K562 (cell line): ENCODE results near the gene BPNT1. TPM values are rescaled to one million over a fixed set of nuclear protein-coding genes. Genes with fewer than 3 reads are reported as not detected.

Experiments
- ARNT ChIP-seq, 2 experiments: fragments of 450-650 bp; IDR thresholded peaks; 2 replicates each; pipeline ENCODE4 v1.6.1; 2016; ENCODE audit warnings: mild to moderate bottlenecking in 1 of 2
- ETV1 ChIP-seq: fragments of 450-650 bp; conservative IDR thresholded peaks from 2 replicates; pipeline ENCODE4 v1.6.1; 2016; ENCODE audit warnings: missing genetic modification characterization, control low read depth, low read depth, missing compliant biosample characterization
- FIP1L1 ChIP-seq: fragments of 200-400 bp; formaldehyde crosslinking; IDR thresholded peaks from 2 replicates; pipeline ENCODE4 v1.6.1; 2018; ENCODE audit warnings: mild to moderate bottlenecking, low read depth, low read length; ENCODE audit not compliant: poor library complexity, severe bottlenecking
- GTF2F1 ChIP-seq: IDR thresholded peaks from 2 replicates; pipeline ENCODE4 v1.6.1; 2011; ENCODE audit warnings: low read depth, low read length, improper control_type of control experiment
- JUND ChIP-seq, 2 experiments: IDR thresholded peaks; 2 replicates in 1 of 2; 3 replicates in 1 of 2; pipeline ENCODE4 v1.6.1; 2011; ENCODE audit warnings: borderline replicate concordance in 2 of 2, low read depth in 2 of 2, low read length in 2 of 2, improper control_type of control experiment in 1 of 2, missing biosample characterization in 1 of 2, missing genetic modification characterization in 1 of 2, missing genetic modification reagents in 1 of 2
- LCOR ChIP-seq: sonication (generic); formaldehyde crosslinking; IDR thresholded peaks from 2 replicates; pipeline ENCODE4 v1.8.0; 2022; ENCODE audit warnings: mild to moderate bottlenecking, missing genetic modification reagents
- NCOR1 ChIP-seq: fragments of 450-650 bp; IDR thresholded peaks from 2 replicates; pipeline ENCODE4 v1.6.1; 2016; ENCODE audit warnings: mild to moderate bottlenecking, moderate library complexity
- NRF1 ChIP-seq, 2 experiments: fragments of 450-650 bp; IDR thresholded peaks in 1 of 2; conservative IDR thresholded peaks in 1 of 2; 2 replicates each; pipeline ENCODE4 v1.6.1; 2014; ENCODE audit warnings: mild to moderate bottlenecking in 2 of 2
- POLR3A ChIP-seq: IDR thresholded peaks from 2 replicates; pipeline ENCODE4 v1.6.1; 2011; ENCODE audit warnings: borderline replicate concordance, mild to moderate bottlenecking, moderate library complexity; ENCODE audit not compliant: insufficient read length, insufficient read depth; ENCODE audit errors: extremely low read depth
- PRMT5 ChIP-seq: sonication (generic); formaldehyde crosslinking; IDR thresholded peaks from 2 replicates; pipeline ENCODE4 v1.5.0; 2020; ENCODE audit warnings: missing genetic modification reagents
- RNF219 ChIP-seq: fragments of 250-450 bp; sonication (Bioruptor Pico); IDR thresholded peaks from 2 replicates; pipeline ENCODE4 v1.5.0; 2022; ENCODE audit warnings: mild to moderate bottlenecking
- SIN3B ChIP-seq: fragments of 450-650 bp; IDR thresholded peaks from 2 replicates; pipeline ENCODE4 v1.6.1; 2017; ENCODE audit warnings: low read depth, mild to moderate bottlenecking, moderate library complexity
- SMARCA5 ChIP-seq: fragments of 450-650 bp; IDR thresholded peaks from 2 replicates; pipeline ENCODE4 v1.6.1; 2016
- SRSF7 ChIP-seq: fragments of 200-400 bp; formaldehyde crosslinking; optimal IDR thresholded peaks from 2 replicates; pipeline ENCODE3; 2017; ENCODE audit warnings: mild to moderate bottlenecking, low read depth, low read length
- ZBTB49 ChIP-seq: sonication (generic); formaldehyde crosslinking; IDR thresholded peaks from 2 replicates; pipeline ENCODE4 v1.8.0; 2022; ENCODE audit warnings: missing genetic modification reagents, mild to moderate bottlenecking, borderline replicate concordance
- ZBTB5 ChIP-seq: fragments of 450-650 bp; IDR thresholded peaks from 2 replicates; pipeline ENCODE4 v1.6.1; 2017; ENCODE audit warnings: antibody characterized with exemption
- ZNF217 ChIP-seq: sonication (generic); formaldehyde crosslinking; IDR thresholded peaks from 2 replicates; pipeline ENCODE4 v1.8.0; 2022; ENCODE audit warnings: mild to moderate bottlenecking, missing genetic modification reagents
- ZNF511 ChIP-seq: sonication (generic); formaldehyde crosslinking; IDR thresholded peaks from 2 replicates; pipeline ENCODE4 v1.8.0; 2022; ENCODE audit warnings: mild to moderate bottlenecking, missing genetic modification reagents
- polyA plus RNA-seq, 8 experiments: library from polyadenylated mRNA; depleted of rRNA in 4 of 8; stranded (reverse) in 5 of 8; unstranded in 3 of 8; fragments of >200 nt; fragmentation: Nextera tagmentation in 2 of 8; fragmentation: Illumina TruSeq in 1 of 8; extraction: Ambion mirVana in 2 of 8; extraction: Trizol in 1 of 8; gene quantifications; 2 replicates each; pipeline versions ENCODE4 v1.2.1 to v1.2.3, GENCODE V29; 2011 to 2014; ENCODE audit warnings: inconsistent platforms in 1 of 8, missing spikeins in 1 of 8
- total RNA-seq, 7 experiments: library from RNA; depleted of rRNA in 6 of 7; stranded (reverse); fragments of >200 nt in 6 of 7; fragmentation: Illumina TruSeq in 2 of 7; extraction: Trizol in 2 of 7; gene quantifications; 2 replicates each; pipeline versions ENCODE4 v1.2.1 to v1.2.3, GENCODE V29; 2011 to 2021; ENCODE audit warnings: low replicate concordance in 1 of 7

The BPNT1 gene
- total and polyA plus RNA-seq, 9 of the 15 experiments (the other 6 are each of a cell fraction or from before 2014, with no cell fraction given): 30.2 to 73.8 (median 40.5) TPM

GRCh38 chr1:220046052-220046930 is 43.3 kb downstream of the BPNT1 start, which contains the start of gene EPRS1 (continued):
- no peak for TF ChIP-seq ZNF217 (CRISPR knock-in tag)
- TF ChIP-seq NCOR1: no peak
- TF ChIP-seq JUND (IDR thresholded peaks at IDR 0.05; ENCODE audit: borderline replicate concordance, low read depth, low read length): peak; percentile 80
- peak; percentile 64; the same call in 2 of the 3 replicates for TF ChIP-seq JUND (tag; IDR thresholded peaks at IDR 0.05; ENCODE audit: borderline replicate concordance, low read depth, low read length)
- peak; percentile 60; the same call in 1 of the 2 replicates for TF ChIP-seq SIN3B
- no peak for TF ChIP-seq ARNT (IDR thresholded peaks at IDR 0.05)
- TF ChIP-seq SMARCA5: no peak
- no peak for TF ChIP-seq POLR3A
- peak; percentile 95 for TF ChIP-seq LCOR
- TF ChIP-seq PRMT5 (CRISPR knock-in tag): no peak
- TF ChIP-seq ZBTB5: no peak
- TF ChIP-seq ETV1: no peak
- TF ChIP-seq SRSF7: no peak
- TF ChIP-seq FIP1L1: peak; percentile 79
- 0 out of 2 replicates have a peak, but pooled peaks have one; percentile 43 for TF ChIP-seq RNF219 (CRISPR knock-in tag)
- peak; percentile 91; the same call in 1 of the 2 replicates for TF ChIP-seq ZNF511 (CRISPR knock-in tag)
- TF ChIP-seq GTF2F1: peak; percentile 60; the same call in 1 of the 2 replicates
- TF ChIP-seq ZBTB49 (CRISPR knock-in tag): no peak
- TF ChIP-seq NRF1 (conservative IDR thresholded peaks at IDR 0.05 in 1 of 2, IDR thresholded peaks at IDR 0.05 in 1 of 2): peak; percentile 94 to 95
